Measurements from ENCODE around the gene ZNF354B. TPM values are rescaled to one million over a fixed set of nuclear protein-coding genes. Genes with fewer than 3 reads are reported as not detected.
"Not testable (repeated sequence)": the region's sequence is repeated elsewhere in the genome, so short reads cannot be mapped to it uniquely, and the experiment has no call there.

The ZNF354B gene
- total RNA-seq, 2 experiments from 2014 or later, result 8.6 to 8.9 TPM

- H3K36me3 Mint-ChIP-seq (ENCODE audit: low read depth); DNase-seq; intact Hi-C loops (cut with micrococcal nuclease); H3K27me3 Mint-ChIP-seq (ENCODE audit: low read depth); H3K9me3 Mint-ChIP-seq; H3K27ac Mint-ChIP-seq; H3K4me3 Mint-ChIP-seq; H3K4me1 Mint-ChIP-seq (ENCODE audit: low read depth): not testable (repeated sequence)
- CTCF ChIA-PET, result interaction anchor here (0.7 kb wide), 1 partner anchor 19 kb away, joined by 3 read pairs; no protein-coding TSS in a partner anchor
These were observed 19.4 kb upstream of the ZNF354B start for GRCh38 chr5:178840399-178840798.

- Mint-ChIP-seq H3K36me3 (ENCODE audit: low read depth) (no peaks in the 10 kb centered on the region), H3K4me3 (no peak overlapping the region), H3K9me3 (no peaks in the 10 kb centered on the region), H3K4me1 (ENCODE audit: low read depth) (no peaks in the 10 kb centered on the region), H3K27me3 (ENCODE audit: low read depth) (peaks cover 2% of the 10 kb centered on the region), H3K27ac (no peak overlapping the region)
- CTCF ChIA-PET, result no interaction called here
- intact Hi-C loops (cut with micrococcal nuclease), result no loop called here
- no peak for DNase-seq
These were observed 10.4 kb upstream of the ZNF354B start for GRCh38 chr5:178849316-178849715.

- no peaks in the 10 kb centered on the region for H3K36me3 Mint-ChIP-seq (ENCODE audit: low read depth)
- CTCF ChIA-PET, result no interaction called here
- intact Hi-C loops (cut with micrococcal nuclease), result no loop called here
- no peak overlapping the region for H3K4me3 Mint-ChIP-seq
- no peaks in the 10 kb centered on the region for H3K4me1 Mint-ChIP-seq (ENCODE audit: low read depth)
- no peak for DNase-seq
- peaks cover 2% of the 10 kb centered on the region for H3K27me3 Mint-ChIP-seq (ENCODE audit: low read depth)
- H3K27ac Mint-ChIP-seq, result no peak overlapping the region
- H3K9me3 Mint-ChIP-seq, result no peaks in the 10 kb centered on the region
These were observed 7.8 kb upstream of the ZNF354B start for GRCh38 chr5:178851951-178852350.

- peaks cover 3% of the 10 kb centered on the region for H3K4me1 Mint-ChIP-seq (ENCODE audit: low read depth)
- peaks cover 2% of the 10 kb centered on the region for H3K27me3 Mint-ChIP-seq (ENCODE audit: low read depth)
- H3K36me3 Mint-ChIP-seq (ENCODE audit: low read depth), result no peaks in the 10 kb centered on the region
- DNase-seq, result no peak
- no peak overlapping the region for H3K4me3 Mint-ChIP-seq
- intact Hi-C loops (cut with micrococcal nuclease), result no loop called here
- H3K9me3 Mint-ChIP-seq, result no peaks in the 10 kb centered on the region
- no peak overlapping the region for H3K27ac Mint-ChIP-seq
- CTCF ChIA-PET, result no interaction called here
These were observed 5.5 kb upstream of the ZNF354B start for GRCh38 chr5:178854284-178854683.

DNA sequence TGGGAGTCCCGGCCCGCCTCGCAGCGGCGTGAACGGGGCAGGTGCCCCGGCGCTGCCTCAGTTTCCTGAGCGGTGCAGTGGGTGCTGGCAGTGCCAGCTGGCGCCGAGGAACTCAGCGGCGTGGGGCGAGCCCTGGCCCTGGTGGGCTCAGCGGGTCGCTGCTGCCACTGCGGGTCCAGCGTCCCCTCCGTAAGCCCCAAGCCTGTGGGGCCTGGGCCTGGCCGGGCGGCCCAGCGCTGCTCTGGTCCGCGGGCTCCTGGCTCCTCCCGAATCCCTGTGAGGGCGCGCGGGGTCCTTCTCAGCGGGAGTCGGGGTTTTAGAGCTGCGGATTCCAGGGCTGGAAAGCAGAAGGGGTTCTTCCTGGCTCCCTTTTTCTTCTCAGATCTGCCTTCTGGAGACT lies 862 bp downstream of the ZNF354B start:
- DNase-seq; intact Hi-C loops (cut with micrococcal nuclease); H3K4me3 Mint-ChIP-seq; H3K9me3 Mint-ChIP-seq; H3K27me3 Mint-ChIP-seq (ENCODE audit: low read depth); CTCF ChIA-PET; H3K27ac Mint-ChIP-seq: not testable (repeated sequence)
- Mint-ChIP-seq H3K36me3 (ENCODE audit: low read depth) (peaks cover 27% of the 10 kb centered on the region), H3K4me1 (ENCODE audit: low read depth) (peaks cover 21% of the 10 kb centered on the region)

- Mint-ChIP-seq H3K27me3 (ENCODE audit: low read depth) (no peaks in the 10 kb centered on the region), H3K4me3 (peak overlapping the region; percentile 54), H3K4me1 (ENCODE audit: low read depth) (peaks cover 21% of the 10 kb centered on the region), H3K9me3 (no peaks in the 10 kb centered on the region), H3K27ac (no peak overlapping the region), H3K36me3 (ENCODE audit: low read depth) (peaks cover 37% of the 10 kb centered on the region)
- DNase-seq, result no peak
- CTCF ChIA-PET, result interaction anchor here (0.7 kb wide), 1 partner anchor 214 kb away, joined by 4 read pairs; no protein-coding TSS in a partner anchor
- intact Hi-C loops (cut with micrococcal nuclease), result no loop called here
These were observed 1.9 kb downstream of the ZNF354B start for GRCh38 chr5:178861627-178862026.

DNA sequence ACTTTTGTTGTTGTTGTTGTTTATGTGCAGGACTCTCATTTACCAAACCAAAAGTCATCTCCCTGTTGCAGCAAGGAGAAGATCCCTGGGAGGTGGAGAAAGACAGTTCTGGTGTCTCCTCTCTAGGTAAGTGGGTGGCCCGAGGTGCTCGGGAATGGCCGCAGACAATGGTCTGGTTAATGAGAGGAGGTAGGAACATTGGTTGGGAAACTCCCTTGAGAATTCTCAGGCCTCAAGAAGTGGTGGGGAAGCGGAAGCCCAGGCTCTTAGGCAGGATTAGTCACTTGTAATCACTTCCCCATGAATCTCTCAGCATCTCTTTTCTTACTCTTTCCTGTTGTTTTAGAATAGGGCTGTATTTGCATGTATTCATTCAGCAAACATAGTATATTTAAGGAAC lies 7.2 kb downstream of the ZNF354B start:
- Mint-ChIP-seq H3K4me1 (ENCODE audit: low read depth) (peaks cover 7% of the 10 kb centered on the region), H3K4me3 (no peak overlapping the region), H3K36me3 (ENCODE audit: low read depth) (peaks cover 80% of the 10 kb centered on the region), H3K27me3 (ENCODE audit: low read depth) (no peaks in the 10 kb centered on the region), H3K27ac (no peak overlapping the region), H3K9me3 (peaks cover 15% of the 10 kb centered on the region)
- CTCF ChIA-PET, result no interaction called here
- DNase-seq, result no peak
- intact Hi-C loops (cut with micrococcal nuclease), result no loop called here

- H3K9me3 Mint-ChIP-seq, result peaks cover 33% of the 10 kb centered on the region
- H3K4me1 Mint-ChIP-seq (ENCODE audit: low read depth), result peaks cover 1% of the 10 kb centered on the region
- intact Hi-C loops (cut with micrococcal nuclease), result no loop called here
- H3K27me3 Mint-ChIP-seq (ENCODE audit: low read depth), result no peaks in the 10 kb centered on the region
- peaks cover 95% of the 10 kb centered on the region for H3K36me3 Mint-ChIP-seq (ENCODE audit: low read depth)
- DNase-seq, result no peak
- CTCF ChIA-PET, result no interaction called here
- no peak overlapping the region for H3K4me3 Mint-ChIP-seq
- no peak overlapping the region for H3K27ac Mint-ChIP-seq
These were observed 9.8 kb downstream of the ZNF354B start for GRCh38 chr5:178869577-178869976.

DNA sequence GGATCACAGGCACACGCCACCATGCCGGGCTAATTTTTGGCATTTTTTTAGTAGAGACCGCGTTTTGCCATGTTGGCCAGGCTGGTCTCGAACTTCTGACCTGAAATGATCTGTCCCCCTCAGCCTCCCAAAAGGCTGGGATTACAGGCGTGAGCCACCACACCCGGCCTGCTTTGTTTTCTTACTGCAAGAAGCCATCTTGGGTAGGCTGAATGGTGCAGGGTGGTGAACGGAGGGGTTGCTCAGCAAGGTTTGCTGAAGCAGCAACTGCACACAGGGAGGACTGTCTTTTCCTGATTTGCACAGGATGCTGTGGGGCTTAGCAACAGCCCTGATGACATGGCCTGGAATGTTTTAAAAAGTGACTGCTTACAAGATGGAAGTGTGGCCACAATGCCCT lies 10.7 kb downstream of the ZNF354B start:
- intact Hi-C loops (cut with micrococcal nuclease), result no loop called here
- no peak overlapping the region for H3K4me3 Mint-ChIP-seq
- no peaks in the 10 kb centered on the region for H3K27me3 Mint-ChIP-seq (ENCODE audit: low read depth)
- peaks cover 96% of the 10 kb centered on the region for H3K36me3 Mint-ChIP-seq (ENCODE audit: low read depth)
- H3K4me1 Mint-ChIP-seq (ENCODE audit: low read depth), result peaks cover 1% of the 10 kb centered on the region
- peaks cover 42% of the 10 kb centered on the region for H3K9me3 Mint-ChIP-seq
- CTCF ChIA-PET, result no interaction called here
- no peak overlapping the region for H3K27ac Mint-ChIP-seq
- no peak for DNase-seq

DNA sequence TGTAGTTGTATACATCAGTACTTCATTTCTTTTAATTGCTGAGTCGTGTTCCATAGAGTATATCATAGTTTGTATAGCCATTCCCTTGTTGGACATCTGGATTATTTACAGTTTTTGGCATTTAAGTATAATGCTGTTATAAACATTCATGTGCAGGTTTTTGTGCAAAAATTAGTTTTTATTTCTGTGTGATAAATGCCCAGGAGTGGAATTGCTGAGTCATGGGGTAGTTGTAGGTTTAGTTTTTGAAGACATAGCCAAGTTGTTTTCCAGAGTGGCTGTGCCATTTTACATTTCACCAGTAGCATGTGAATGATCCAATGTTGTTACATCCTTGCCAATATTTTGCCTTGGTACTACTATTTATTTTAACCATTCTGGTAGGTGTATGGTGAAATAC lies 12.5 kb downstream of the ZNF354B start:
- Mint-ChIP-seq H3K36me3 (ENCODE audit: low read depth) (peaks cover 96% of the 10 kb centered on the region), H3K4me1 (ENCODE audit: low read depth) (peaks cover 1% of the 10 kb centered on the region), H3K27ac (no peak overlapping the region), H3K27me3 (ENCODE audit: low read depth) (no peaks in the 10 kb centered on the region), H3K4me3 (no peak overlapping the region), H3K9me3 (peaks cover 60% of the 10 kb centered on the region)
- DNase-seq, result no peak
- CTCF ChIA-PET, result no interaction called here
- intact Hi-C loops (cut with micrococcal nuclease), result no loop called here

GRCh38 chr5:178883115-178883694 lies 23.5 kb downstream of the ZNF354B start:
- intact Hi-C loops (cut with micrococcal nuclease); DNase-seq; H3K27me3 Mint-ChIP-seq (ENCODE audit: low read depth); CTCF ChIA-PET; H3K4me1 Mint-ChIP-seq (ENCODE audit: low read depth); H3K4me3 Mint-ChIP-seq; H3K27ac Mint-ChIP-seq: not testable (repeated sequence)
- Mint-ChIP-seq H3K9me3 (peaks cover 58% of the 10 kb centered on the region), H3K36me3 (ENCODE audit: low read depth) (peaks cover 89% of the 10 kb centered on the region)

- peaks cover 87% of the 10 kb centered on the region for H3K36me3 Mint-ChIP-seq (ENCODE audit: low read depth)
- no peak overlapping the region for H3K4me3 Mint-ChIP-seq
- no peak overlapping the region for H3K27ac Mint-ChIP-seq
- no peaks in the 10 kb centered on the region for H3K4me1 Mint-ChIP-seq (ENCODE audit: low read depth)
- CTCF ChIA-PET, result no interaction called here
- no peaks in the 10 kb centered on the region for H3K27me3 Mint-ChIP-seq (ENCODE audit: low read depth)
- intact Hi-C loops (cut with micrococcal nuclease), result no loop called here
- DNase-seq, result no peak
- peaks cover 62% of the 10 kb centered on the region for H3K9me3 Mint-ChIP-seq
These were observed 24.2 kb downstream of the ZNF354B start for GRCh38 chr5:178883815-178884430.
